K562 (cell line): Measurements from ENCODE around the gene PTCH2. TPM values are rescaled to one million over a fixed set of nuclear protein-coding genes. Genes with fewer than 3 reads are reported as not detected.

Experiments
- CREBBP ChIP-seq: IDR thresholded peaks from one replicate; pipeline ENCODE4 v1.6.1; 2012; ENCODE audit warnings: low read depth, mild to moderate bottlenecking, control low read depth, inconsistent platforms, low read length
- FOXA1 ChIP-seq: fragments of 450-650 bp; IDR thresholded peaks from 2 replicates; pipeline ENCODE4 v1.6.1; 2016; ENCODE audit warnings: mild to moderate bottlenecking, borderline replicate concordance
- FOXK1 ChIP-seq: sonication (generic); formaldehyde crosslinking; IDR thresholded peaks from 2 replicates; pipeline ENCODE4 v1.8.0; 2022; ENCODE audit warnings: missing genetic modification reagents, mild to moderate bottlenecking, borderline replicate concordance
- HMGN3 ChIP-seq: IDR thresholded peaks from 2 replicates; pipeline ENCODE4 v1.6.1; 2011; ENCODE audit warnings: borderline replicate concordance, low read depth, mild to moderate bottlenecking, mixed read lengths, low read length; ENCODE audit not compliant: insufficient read length; ENCODE audit errors: extremely low read depth
- MYC ChIP-seq, 2 experiments: fragments of 250-450 bp in 1 of 2; sonication (Bioruptor Pico) in 1 of 2; IDR thresholded peaks; 2 replicates each; pipeline versions ENCODE4 v1.5.1 to v1.6.1; 2012 to 2021; ENCODE audit warnings: low read depth in 2 of 2, borderline replicate concordance in 1 of 2, improper control_type of control experiment in 1 of 2, low read length in 1 of 2, mild to moderate bottlenecking in 1 of 2, moderate library complexity in 1 of 2
- NR2F6 ChIP-seq: fragments of 450-650 bp; formaldehyde crosslinking; IDR thresholded peaks from 2 replicates; pipeline ENCODE4 v1.4.0; 2020; ENCODE audit warnings: mild to moderate bottlenecking
- RBFOX2 ChIP-seq: fragments of 200-400 bp; formaldehyde crosslinking; IDR thresholded peaks from 2 replicates; pipeline ENCODE4 v1.6.1; 2017; ENCODE audit warnings: low read depth, mild to moderate bottlenecking, low read length, moderate library complexity
- RCOR1 ChIP-seq, 2 experiments: IDR thresholded peaks; 2 replicates each; pipeline ENCODE4 v1.6.1; 2012; ENCODE audit warnings: low read depth in 2 of 2, low read length in 2 of 2, borderline replicate concordance in 1 of 2, improper control_type of control experiment in 1 of 2
- SETDB1 ChIP-seq: IDR thresholded peaks from one replicate; pipeline ENCODE4 v1.6.1; 2012; ENCODE audit warnings: low read length, control low read depth, inconsistent platforms
- SIRT6 ChIP-seq: IDR thresholded peaks from one replicate; pipeline ENCODE4 v1.6.1; 2012; ENCODE audit warnings: low read depth, mild to moderate bottlenecking, control low read depth, inconsistent platforms, low read length, moderate library complexity
- SLC30A9 ChIP-seq: fragments of 250-450 bp; sonication (Bioruptor Pico); IDR thresholded peaks from 2 replicates; pipeline ENCODE4 v1.8.0; 2022; ENCODE audit warnings: mild to moderate bottlenecking, moderate library complexity
- TRIM28 ChIP-seq: fragments of 450-650 bp; IDR thresholded peaks from 2 replicates; pipeline ENCODE4 v1.6.1; 2017
- ZBTB17 ChIP-seq: fragments of 450-650 bp; formaldehyde crosslinking; IDR thresholded peaks from 2 replicates; pipeline ENCODE4 v1.4.0; 2020; ENCODE audit warnings: mild to moderate bottlenecking
- ZFPM2 ChIP-seq: fragments of 250-450 bp; sonication (Bioruptor Pico); IDR thresholded peaks from 2 replicates; pipeline ENCODE4 v1.5.1; 2022; ENCODE audit warnings: mild to moderate bottlenecking
- ZNF445 ChIP-seq: fragments of 250-450 bp; sonication (Bioruptor Pico); IDR thresholded peaks from 2 replicates; pipeline ENCODE4 v1.4.0; 2020; ENCODE audit warnings: low read depth, mild to moderate bottlenecking, moderate library complexity
- polyA plus RNA-seq, 8 experiments: library from polyadenylated mRNA; depleted of rRNA in 4 of 8; stranded (reverse) in 5 of 8; unstranded in 3 of 8; fragments of >200 nt; fragmentation: Nextera tagmentation in 2 of 8; fragmentation: Illumina TruSeq in 1 of 8; extraction: Ambion mirVana in 2 of 8; extraction: Trizol in 1 of 8; gene quantifications; 2 replicates each; pipeline versions ENCODE4 v1.2.1 to v1.2.3, GENCODE V29; 2011 to 2014; ENCODE audit warnings: inconsistent platforms in 1 of 8, missing spikeins in 1 of 8
- total RNA-seq, 7 experiments: library from RNA; depleted of rRNA in 6 of 7; stranded (reverse); fragments of >200 nt in 6 of 7; fragmentation: Illumina TruSeq in 2 of 7; extraction: Trizol in 2 of 7; gene quantifications; 2 replicates each; pipeline versions ENCODE4 v1.2.1 to v1.2.3, GENCODE V29; 2011 to 2021; ENCODE audit warnings: low replicate concordance in 1 of 7
- TF ChIP-seq, protein P1 (sequence below): fragments of 450-650 bp; IDR thresholded peaks from 2 replicates; pipeline ENCODE4 v1.6.1; 2016; ENCODE audit warnings: antibody characterized with exemption
- TF ChIP-seq, protein P2 (sequence below): fragments of 450-650 bp; IDR thresholded peaks from 2 replicates; pipeline ENCODE4 v1.6.1; 2017; ENCODE audit warnings: mild to moderate bottlenecking, moderate library complexity
- TF ChIP-seq, protein P3 (sequence below): sonication (generic); formaldehyde crosslinking; IDR thresholded peaks from 2 replicates; pipeline ENCODE4 v1.8.0; 2022; ENCODE audit warnings: mild to moderate bottlenecking, missing genetic modification reagents
- TF ChIP-seq, protein P4 (sequence below), 3 experiments: fragments of 200-800 bp in 1 of 3; fragments of 250-450 bp in 1 of 3; fragments of 450-650 bp in 1 of 3; sonication (Bioruptor Pico) in 1 of 3; sonication (Bioruptor generic) in 1 of 3; formaldehyde crosslinking in 1 of 3; IDR thresholded peaks; 2 replicates each; pipeline versions ENCODE4 v1.6.1 to v1.8.0; 2016 to 2022; ENCODE audit warnings: mild to moderate bottlenecking in 2 of 3, missing genetic modification characterization in 2 of 3, missing compliant biosample characterization in 1 of 3, moderate library complexity in 1 of 3

Gene PTCH2
- total and polyA plus RNA-seq, 9 of the 15 experiments (the other 6 are each of a cell fraction or from before 2014, with no cell fraction given): 0.15 to 27.3 (median 0.48) TPM; not detected in 1

DNA sequence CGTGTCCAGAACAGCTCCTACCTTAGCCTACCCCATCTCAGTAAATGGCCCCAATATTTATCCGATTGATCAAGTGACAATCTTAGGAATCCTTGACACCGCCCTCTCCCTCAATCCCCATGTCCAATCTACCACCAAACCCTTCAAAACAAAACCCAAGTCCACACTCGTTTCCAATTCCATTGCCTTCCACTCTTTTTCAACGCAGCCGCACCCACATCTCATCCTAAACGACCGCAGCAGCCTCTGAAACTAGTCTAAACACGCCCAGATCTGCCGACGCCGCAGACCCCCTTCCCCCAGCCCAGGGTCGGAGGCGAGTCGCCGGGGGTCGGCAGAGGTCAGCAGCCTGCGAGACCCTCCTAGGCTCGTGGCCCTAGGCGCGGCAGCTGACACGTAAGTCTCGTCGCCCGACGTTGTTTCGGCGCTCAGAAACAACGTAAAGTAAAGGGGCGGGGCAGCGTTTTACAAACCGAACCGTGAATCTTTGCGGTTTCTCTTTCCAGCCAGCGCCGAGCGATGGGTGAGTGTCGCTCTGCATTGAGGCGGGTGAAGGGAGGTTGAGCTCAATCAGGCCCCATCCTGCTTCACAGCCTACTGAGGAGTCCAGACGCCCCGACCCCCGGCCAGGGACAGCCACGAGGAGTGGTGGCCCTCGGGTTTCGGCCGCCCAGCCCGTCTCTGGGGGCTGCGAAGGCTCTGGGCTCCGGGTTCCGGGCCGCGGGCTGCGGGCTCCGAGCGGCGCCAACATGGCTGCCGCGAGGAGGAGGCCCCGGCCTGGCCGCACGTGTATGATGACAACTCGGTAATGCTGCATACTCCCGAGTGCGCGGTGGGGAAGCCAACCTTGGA is 67.7 kb downstream of the PTCH2 start, which contains the start of gene RPS8 (continued):
- peak; percentile 63; the same call in 1 of the 2 replicates for TF ChIP-seq TRIM28
- TF ChIP-seq SLC30A9 (CRISPR knock-in tag): no peak
- TF ChIP-seq ZBTB17: peak; percentile 82
- no peak for TF ChIP-seq RCOR1 (IDR thresholded peaks at IDR 0.05; ENCODE audit: borderline replicate concordance in 1 of 2, low read depth in 2 of 2, low read length in 2 of 2)
- TF ChIP-seq FOXA1: no peak
- TF ChIP-seq, protein P1, sequence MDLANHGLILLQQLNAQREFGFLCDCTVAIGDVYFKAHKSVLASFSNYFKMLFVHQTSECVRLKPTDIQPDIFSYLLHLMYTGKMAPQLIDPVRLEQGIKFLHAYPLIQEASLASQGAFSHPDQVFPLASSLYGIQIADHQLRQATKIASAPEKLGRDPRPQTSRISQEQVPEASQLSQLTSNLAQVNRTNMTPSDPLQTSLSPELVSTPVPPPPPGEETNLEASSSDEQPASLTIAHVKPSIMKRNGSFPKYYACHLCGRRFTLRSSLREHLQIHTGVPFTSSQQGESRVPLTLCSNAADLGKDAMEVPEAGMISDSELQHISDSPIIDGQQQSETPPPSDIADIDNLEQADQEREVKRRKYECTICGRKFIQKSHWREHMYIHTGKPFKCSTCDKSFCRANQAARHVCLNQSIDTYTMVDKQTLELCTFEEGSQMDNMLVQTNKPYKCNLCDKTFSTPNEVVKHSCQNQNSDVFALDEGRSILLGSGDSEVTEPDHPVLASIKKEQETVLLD: peak; percentile 93
- TF ChIP-seq, protein P2, sequence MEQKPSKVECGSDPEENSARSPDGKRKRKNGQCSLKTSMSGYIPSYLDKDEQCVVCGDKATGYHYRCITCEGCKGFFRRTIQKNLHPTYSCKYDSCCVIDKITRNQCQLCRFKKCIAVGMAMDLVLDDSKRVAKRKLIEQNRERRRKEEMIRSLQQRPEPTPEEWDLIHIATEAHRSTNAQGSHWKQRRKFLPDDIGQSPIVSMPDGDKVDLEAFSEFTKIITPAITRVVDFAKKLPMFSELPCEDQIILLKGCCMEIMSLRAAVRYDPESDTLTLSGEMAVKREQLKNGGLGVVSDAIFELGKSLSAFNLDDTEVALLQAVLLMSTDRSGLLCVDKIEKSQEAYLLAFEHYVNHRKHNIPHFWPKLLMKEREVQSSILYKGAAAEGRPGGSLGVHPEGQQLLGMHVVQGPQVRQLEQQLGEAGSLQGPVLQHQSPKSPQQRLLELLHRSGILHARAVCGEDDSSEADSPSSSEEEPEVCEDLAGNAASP: no peak
- TF ChIP-seq ZNF445 (CRISPR knock-in tag): 0 out of 2 replicates have a peak, but pooled peaks have one; percentile 71
- TF ChIP-seq ZFPM2 (CRISPR knock-in tag): peak; percentile 67; the same call in 1 of the 2 replicates
- TF ChIP-seq SETDB1: no peak
- TF ChIP-seq, protein P3, sequence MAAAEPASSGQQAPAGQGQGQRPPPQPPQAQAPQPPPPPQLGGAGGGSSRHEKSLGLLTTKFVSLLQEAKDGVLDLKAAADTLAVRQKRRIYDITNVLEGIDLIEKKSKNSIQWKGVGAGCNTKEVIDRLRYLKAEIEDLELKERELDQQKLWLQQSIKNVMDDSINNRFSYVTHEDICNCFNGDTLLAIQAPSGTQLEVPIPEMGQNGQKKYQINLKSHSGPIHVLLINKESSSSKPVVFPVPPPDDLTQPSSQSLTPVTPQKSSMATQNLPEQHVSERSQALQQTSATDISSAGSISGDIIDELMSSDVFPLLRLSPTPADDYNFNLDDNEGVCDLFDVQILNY (CRISPR knock-in tag): peak; percentile 79; the same call in 1 of the 2 replicates
- TF ChIP-seq HMGN3: peak; percentile 80
- TF ChIP-seq CREBBP: no peak
- peak; percentile 99 for TF ChIP-seq MYC (IDR thresholded peaks at IDR 0.05; ENCODE audit: low read depth, low read length)
- TF ChIP-seq MYC (CRISPR knock-in tag; IDR thresholded peaks at IDR 0.05; ENCODE audit: borderline replicate concordance, low read depth): peak; percentile 98
- peak; percentile 96 for TF ChIP-seq FOXK1 (CRISPR knock-in tag)
- peak; percentile 17; the same call in 1 of the 2 replicates for TF ChIP-seq NR2F6 (CRISPR knock-in tag)
- TF ChIP-seq, protein P4, sequence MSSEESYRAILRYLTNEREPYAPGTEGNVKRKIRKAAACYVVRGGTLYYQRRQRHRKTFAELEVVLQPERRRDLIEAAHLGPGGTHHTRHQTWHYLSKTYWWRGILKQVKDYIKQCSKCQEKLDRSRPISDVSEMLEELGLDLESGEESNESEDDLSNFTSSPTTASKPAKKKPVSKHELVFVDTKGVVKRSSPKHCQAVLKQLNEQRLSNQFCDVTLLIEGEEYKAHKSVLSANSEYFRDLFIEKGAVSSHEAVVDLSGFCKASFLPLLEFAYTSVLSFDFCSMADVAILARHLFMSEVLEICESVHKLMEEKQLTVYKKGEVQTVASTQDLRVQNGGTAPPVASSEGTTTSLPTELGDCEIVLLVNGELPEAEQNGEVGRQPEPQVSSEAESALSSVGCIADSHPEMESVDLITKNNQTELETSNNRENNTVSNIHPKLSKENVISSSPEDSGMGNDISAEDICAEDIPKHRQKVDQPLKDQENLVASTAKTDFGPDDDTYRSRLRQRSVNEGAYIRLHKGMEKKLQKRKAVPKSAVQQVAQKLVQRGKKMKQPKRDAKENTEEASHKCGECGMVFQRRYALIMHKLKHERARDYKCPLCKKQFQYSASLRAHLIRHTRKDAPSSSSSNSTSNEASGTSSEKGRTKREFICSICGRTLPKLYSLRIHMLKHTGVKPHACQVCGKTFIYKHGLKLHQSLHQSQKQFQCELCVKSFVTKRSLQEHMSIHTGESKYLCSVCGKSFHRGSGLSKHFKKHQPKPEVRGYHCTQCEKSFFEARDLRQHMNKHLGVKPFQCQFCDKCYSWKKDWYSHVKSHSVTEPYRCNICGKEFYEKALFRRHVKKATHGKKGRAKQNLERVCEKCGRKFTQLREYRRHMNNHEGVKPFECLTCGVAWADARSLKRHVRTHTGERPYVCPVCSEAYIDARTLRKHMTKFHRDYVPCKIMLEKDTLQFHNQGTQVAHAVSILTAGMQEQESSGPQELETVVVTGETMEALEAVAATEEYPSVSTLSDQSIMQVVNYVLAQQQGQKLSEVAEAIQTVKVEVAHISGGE (CRISPR knock-in tag; IDR thresholded peaks at IDR 0.05): no peak; a peak in 1 of 6 replicates
- no peak for TF ChIP-seq SIRT6
- peak; percentile 100 for TF ChIP-seq RBFOX2
